GM19452 (cell line): ENCODE data around the gene KMT2E.
"Not testable (repeated sequence)": the region's sequence is repeated elsewhere in the genome, so short reads cannot be mapped to it uniquely, and the experiment has no call there.

Experiments
- ATAC-seq: cut with Tn5 transposase; IDR thresholded peaks from one replicate; pipeline ENCODE4 v1.9.1; 2021; ENCODE audit not compliant: unreplicated experiment

Gene KMT2E

GRCh38 chr7:104983076-104983577 is 30.9 kb upstream of the KMT2E start:
- ATAC-seq = no peak

GRCh38 chr7:104983578-104984539 is 30.1 kb upstream of the KMT2E start:
- peak; percentile 91 for ATAC-seq

GRCh38 chr7:104984585-104985258 is 29.3 kb upstream of the KMT2E start:
- ATAC-seq = no peak

- no peak for ATAC-seq
These were observed 28.8 kb upstream of the KMT2E start for GRCh38 chr7:104985259-104985617.

- ATAC-seq = no peak
These were observed 27.3 kb upstream of the KMT2E start for GRCh38 chr7:104986628-104987259.

GRCh38 chr7:104987403-104987802 is 26.6 kb upstream of the KMT2E start:
- ATAC-seq = not testable (repeated sequence)

- no peak for ATAC-seq
These were observed 23.0 kb upstream of the KMT2E start for GRCh38 chr7:104990983-104991382.

GRCh38 chr7:104992306-104992705 is 21.7 kb upstream of the KMT2E start:
- no peak for ATAC-seq

GRCh38 chr7:104993217-104993862 is 20.7 kb upstream of the KMT2E start:
- ATAC-seq = no peak

GRCh38 chr7:104998040-104998752 is 15.8 kb upstream of the KMT2E start:
- ATAC-seq = no peak

GRCh38 chr7:105000200-105000599 is 13.8 kb upstream of the KMT2E start:
- no peak for ATAC-seq

GRCh38 chr7:105000927-105001336 is 13.1 kb upstream of the KMT2E start:
- no peak for ATAC-seq

- ATAC-seq = no peak
These were observed 12.3 kb upstream of the KMT2E start for GRCh38 chr7:105001652-105002184.

GRCh38 chr7:105003275-105003674 is 10.7 kb upstream of the KMT2E start:
- ATAC-seq = no peak

- ATAC-seq = no peak
These were observed 10.0 kb upstream of the KMT2E start for GRCh38 chr7:105003872-105004510.

GRCh38 chr7:105005006-105005405 is 9.0 kb upstream of the KMT2E start:
- not testable (repeated sequence) for ATAC-seq

- not testable (repeated sequence) for ATAC-seq
These were observed 8.5 kb upstream of the KMT2E start for GRCh38 chr7:105005486-105005885.

- ATAC-seq = no peak
These were observed 7.5 kb upstream of the KMT2E start for GRCh38 chr7:105006367-105007136.

GRCh38 chr7:105007298-105007697 is 6.7 kb upstream of the KMT2E start:
- ATAC-seq = no peak
